Measurements from ENCODE around the gene SYNJ2. TPM values are rescaled to one million over a fixed set of nuclear protein-coding genes. Genes with fewer than 3 reads are reported as not detected.

Gene SYNJ2
- total RNA-seq, 2 experiments from 2014 or later, result 32.2 to 32.3 TPM

DNA sequence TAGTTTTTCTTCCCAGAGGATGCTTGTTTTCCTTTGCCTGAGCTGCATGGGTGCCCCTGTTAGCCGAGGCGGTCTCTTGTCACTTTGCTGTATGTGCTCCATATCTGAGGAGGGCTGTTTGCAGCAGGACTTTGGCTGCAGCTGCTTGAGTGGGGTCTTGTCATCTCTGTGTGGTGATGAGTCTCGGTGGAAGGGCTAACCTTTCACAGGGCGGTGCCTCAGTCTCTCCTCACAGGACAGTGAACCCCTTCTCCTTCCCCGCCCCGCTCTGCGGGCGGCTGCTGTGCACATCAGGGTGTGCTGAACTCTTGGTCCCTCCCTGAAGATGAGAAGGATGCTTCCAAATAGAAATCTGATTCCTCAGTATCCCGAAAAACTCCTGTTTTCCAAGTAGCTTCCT lies 75.1 kb downstream of the SYNJ2 start:
- no peak for DNase-seq
- intact Hi-C loops (cut with micrococcal nuclease), result loop anchor here (1.0 to 5.0 kb wide), 5 partner anchors 31 to 295 kb away; partner anchors contain the start of gene SYNJ2
- H3K9me3 Mint-ChIP-seq, result no peaks in the 10 kb centered on the region
- H3K27ac Mint-ChIP-seq, result no peak overlapping the region
- H3K4me3 Mint-ChIP-seq, result no peak overlapping the region
- CTCF ChIA-PET, result interaction anchor here (0.5 to 2.9 kb wide), 5 partner anchors 14 to 115 kb away, joined by 3 to 18 read pairs (median 4); no protein-coding TSS in a partner anchor
- no peaks in the 10 kb centered on the region for H3K27me3 Mint-ChIP-seq
- H3K4me1 Mint-ChIP-seq (ENCODE audit: low read depth), result peaks cover 37% of the 10 kb centered on the region
- peaks cover 8% of the 10 kb centered on the region for H3K36me3 Mint-ChIP-seq
- POLR2A ChIA-PET, result interaction anchor here (0.8 to 2.7 kb wide), 2 partner anchors 9 to 30 kb away, joined by 3 to 13 read pairs; no protein-coding TSS in a partner anchor

DNA sequence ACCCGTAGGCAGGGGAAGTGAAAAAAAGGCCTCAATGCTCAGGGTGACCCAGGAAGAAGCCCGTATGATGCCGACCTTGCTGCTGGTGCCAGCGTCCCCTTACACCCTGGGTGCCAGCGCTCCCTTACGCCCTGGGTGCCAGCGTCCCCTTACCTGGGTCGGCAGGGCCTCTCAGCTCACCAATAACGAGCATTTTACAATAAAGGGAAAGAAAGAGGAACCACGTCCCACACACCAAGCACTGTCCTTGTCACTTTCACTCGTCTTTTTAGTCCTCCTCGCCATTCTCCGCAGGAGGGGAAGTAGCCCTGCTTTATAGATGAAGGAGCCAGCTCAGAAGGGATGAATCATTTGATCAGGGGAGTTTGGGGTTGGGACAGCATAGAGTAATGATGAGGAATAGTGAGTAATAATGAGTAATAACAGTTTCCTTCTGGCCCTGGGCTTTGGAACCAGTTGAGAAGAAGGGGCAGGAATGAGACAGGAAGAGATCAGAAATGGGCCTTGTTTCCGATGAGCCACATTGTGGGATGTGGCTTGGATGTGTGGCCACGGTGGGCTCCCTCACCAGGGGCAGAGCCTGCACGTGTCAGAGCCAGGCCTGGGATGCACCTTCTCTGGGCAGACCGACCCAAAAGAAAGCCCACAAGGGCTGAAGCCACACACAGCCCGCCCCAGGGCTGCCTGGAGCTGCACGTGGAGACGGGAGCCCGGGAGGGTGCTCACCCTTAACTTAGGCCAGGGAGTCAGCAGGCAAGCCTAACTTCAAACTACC lies 75.7 kb downstream of the SYNJ2 start:
- CTCF ChIA-PET, result interaction anchor here (1.2 to 2.9 kb wide), 4 partner anchors 15 to 116 kb away, joined by 3 to 18 read pairs (median 8); no protein-coding TSS in a partner anchor
- DNase-seq, result peak; percentile 76
- H3K27me3 Mint-ChIP-seq, result no peaks in the 10 kb centered on the region
- no peaks in the 10 kb centered on the region for H3K9me3 Mint-ChIP-seq
- peaks cover 37% of the 10 kb centered on the region for H3K4me1 Mint-ChIP-seq (ENCODE audit: low read depth)
- intact Hi-C loops (cut with micrococcal nuclease), result loop anchor here (1.0 to 5.0 kb wide), 5 partner anchors 31 to 295 kb away; partner anchors contain the start of gene SYNJ2
- no peak overlapping the region for H3K4me3 Mint-ChIP-seq
- peaks cover 14% of the 10 kb centered on the region for H3K36me3 Mint-ChIP-seq
- H3K27ac Mint-ChIP-seq, result no peak overlapping the region
- POLR2A ChIA-PET, result interaction anchor here (0.8 to 2.7 kb wide), 2 partner anchors 10 to 31 kb away, joined by 3 to 13 read pairs; no protein-coding TSS in a partner anchor

DNA sequence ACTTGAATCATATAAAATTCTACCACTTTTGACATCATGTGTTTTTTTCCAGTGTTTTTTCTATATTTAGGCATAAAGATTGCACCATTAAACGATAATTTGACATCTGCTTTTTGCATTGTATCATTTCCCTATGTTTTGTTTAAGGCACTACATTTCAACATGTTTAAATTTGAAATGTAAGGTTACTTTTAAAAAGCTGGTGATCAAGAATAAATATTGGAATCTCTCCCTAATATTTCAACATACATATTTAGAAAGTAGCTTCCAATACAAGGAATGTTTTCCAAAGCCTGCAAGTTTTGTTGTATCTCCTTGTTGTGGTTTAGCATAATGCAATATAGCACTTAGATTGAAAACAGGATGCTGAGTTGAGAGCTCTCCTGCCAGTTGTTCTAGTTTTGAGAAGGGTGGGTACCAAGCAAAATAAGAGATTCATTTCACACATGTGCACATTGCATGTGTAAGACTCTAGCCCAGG lies 76.5 kb downstream of the SYNJ2 start:
- no peaks in the 10 kb centered on the region for H3K9me3 Mint-ChIP-seq
- CTCF ChIA-PET, result interaction anchor here (0.7 to 2.9 kb wide), 5 partner anchors 11 to 163 kb away, joined by 3 to 18 read pairs (median 3); no protein-coding TSS in a partner anchor
- peaks cover 14% of the 10 kb centered on the region for H3K36me3 Mint-ChIP-seq
- intact Hi-C loops (cut with micrococcal nuclease), result loop anchor here (5.0 kb wide), 4 partner anchors 56 to 296 kb away; partner anchors contain the start of gene SYNJ2
- no peaks in the 10 kb centered on the region for H3K27me3 Mint-ChIP-seq
- peak overlapping the region; percentile 18 for H3K27ac Mint-ChIP-seq
- no peak overlapping the region for H3K4me3 Mint-ChIP-seq
- POLR2A ChIA-PET, result interaction anchor here (2.7 kb wide), 1 partner anchor 32 kb away, joined by 13 read pairs; no protein-coding TSS in a partner anchor
- DNase-seq, result no peak
- peaks cover 34% of the 10 kb centered on the region for H3K4me1 Mint-ChIP-seq (ENCODE audit: low read depth)

DNA sequence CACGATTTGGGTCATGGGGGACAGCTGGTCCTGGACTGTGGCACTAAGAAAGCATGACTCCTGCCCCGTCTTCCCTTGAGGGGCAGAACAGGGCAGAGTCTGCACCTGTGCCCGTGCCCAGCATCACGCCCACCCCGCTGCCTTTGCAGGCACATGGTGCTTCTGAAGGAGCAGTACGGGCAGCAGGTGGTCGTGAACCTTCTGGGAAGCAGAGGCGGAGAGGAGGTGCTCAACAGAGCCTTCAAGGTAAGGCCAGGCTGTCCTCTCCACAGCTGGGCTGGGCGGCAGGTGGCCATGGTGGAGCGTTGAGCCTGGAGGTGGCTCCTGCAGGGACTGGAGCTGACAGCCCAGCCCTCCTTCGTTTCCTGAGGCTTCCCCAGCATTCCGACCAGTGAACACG lies 77.4 kb downstream of the SYNJ2 start:
- no peak overlapping the region for H3K27ac Mint-ChIP-seq
- ChIA-PET POLR2A (no interaction called here), CTCF (interaction anchor here (0.7 to 2.9 kb wide), 3 partner anchors 13 to 162 kb away, joined by 3 to 18 read pairs (median 8); no protein-coding TSS in a partner anchor)
- peaks cover 31% of the 10 kb centered on the region for H3K4me1 Mint-ChIP-seq (ENCODE audit: low read depth)
- no peaks in the 10 kb centered on the region for H3K27me3 Mint-ChIP-seq
- H3K36me3 Mint-ChIP-seq, result peaks cover 14% of the 10 kb centered on the region
- no peak overlapping the region for H3K4me3 Mint-ChIP-seq
- intact Hi-C loops (cut with micrococcal nuclease), result loop anchor here (5.0 kb wide), 4 partner anchors 57 to 297 kb away; partner anchors contain the start of gene SYNJ2
- DNase-seq, result no peak
- H3K9me3 Mint-ChIP-seq, result no peaks in the 10 kb centered on the region

DNA sequence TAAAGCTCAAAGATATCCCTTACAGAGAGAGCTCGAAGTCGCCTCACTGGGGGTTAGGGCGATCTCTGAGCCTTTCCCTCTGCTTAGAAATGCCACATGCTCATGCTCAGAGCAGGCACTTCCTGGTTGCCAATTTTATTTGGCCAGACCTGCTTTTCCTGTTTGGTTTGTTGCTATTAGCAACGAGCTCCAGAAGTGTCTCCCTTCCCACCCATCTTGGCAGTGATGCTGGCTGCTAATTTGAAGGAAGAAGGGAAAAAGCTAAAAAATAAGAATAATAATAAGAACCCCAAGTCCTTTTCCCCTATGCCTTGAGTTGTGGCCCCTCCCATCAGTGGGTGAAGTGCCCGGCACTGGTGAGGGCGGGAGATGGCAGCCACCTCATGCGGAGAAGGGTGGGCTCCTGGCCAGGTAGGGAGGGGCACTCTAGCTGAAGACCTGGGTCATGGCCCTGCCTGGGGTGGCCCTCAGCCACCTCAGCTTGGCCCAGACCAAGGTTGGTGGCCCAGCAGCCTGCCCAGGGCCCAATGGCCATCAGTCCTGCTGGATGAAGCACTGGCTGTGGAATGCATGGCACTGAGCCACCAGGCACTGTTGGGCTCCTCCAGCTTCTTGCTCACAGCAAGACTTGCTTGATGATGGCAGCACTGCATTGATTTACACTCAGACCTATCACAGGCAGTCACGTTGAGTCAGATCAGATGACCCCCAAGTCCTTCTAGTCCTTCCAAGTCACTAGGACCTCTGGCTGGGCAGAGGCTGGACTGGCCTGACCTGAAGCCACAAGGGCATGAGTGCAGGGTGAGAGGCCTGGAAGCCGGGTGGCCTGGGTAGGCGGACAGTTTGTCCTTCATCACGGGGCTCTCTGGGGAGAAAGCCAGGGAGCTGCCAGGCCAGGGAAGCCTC lies 79.0 kb downstream of the SYNJ2 start:
- H3K9me3 Mint-ChIP-seq, result no peaks in the 10 kb centered on the region
- peaks cover 31% of the 10 kb centered on the region for H3K4me1 Mint-ChIP-seq (ENCODE audit: low read depth)
- DNase-seq, result no peak
- H3K4me3 Mint-ChIP-seq, result no peak overlapping the region
- peaks cover 16% of the 10 kb centered on the region for H3K36me3 Mint-ChIP-seq
- POLR2A ChIA-PET, result no interaction called here
- no peak overlapping the region for H3K27ac Mint-ChIP-seq
- H3K27me3 Mint-ChIP-seq, result no peaks in the 10 kb centered on the region
- CTCF ChIA-PET, result interaction anchor here (2.1 to 3.2 kb wide), 2 partner anchors 11 to 34 kb away, joined by 8 to 18 read pairs; no protein-coding TSS in a partner anchor
- intact Hi-C loops (cut with micrococcal nuclease), result no loop called here

DNA sequence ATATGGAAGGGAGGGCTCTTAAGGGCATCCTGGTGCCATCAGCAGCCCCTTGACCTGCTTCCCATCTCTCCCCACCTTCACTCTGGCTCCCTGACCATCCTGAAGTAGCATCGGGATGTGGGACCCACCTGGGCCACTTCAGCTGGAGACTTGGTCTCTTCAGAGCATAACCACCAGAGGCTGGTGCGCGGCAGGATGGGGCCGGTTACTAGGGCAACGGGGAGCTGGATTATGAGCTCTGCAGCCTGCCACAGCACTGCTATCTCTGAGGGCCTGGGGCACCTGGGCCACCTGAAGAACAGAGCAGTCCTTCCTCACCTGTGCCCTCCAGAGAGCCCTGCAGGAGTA lies 79.7 kb downstream of the SYNJ2 start:
- peaks cover 14% of the 10 kb centered on the region for H3K36me3 Mint-ChIP-seq

DNA sequence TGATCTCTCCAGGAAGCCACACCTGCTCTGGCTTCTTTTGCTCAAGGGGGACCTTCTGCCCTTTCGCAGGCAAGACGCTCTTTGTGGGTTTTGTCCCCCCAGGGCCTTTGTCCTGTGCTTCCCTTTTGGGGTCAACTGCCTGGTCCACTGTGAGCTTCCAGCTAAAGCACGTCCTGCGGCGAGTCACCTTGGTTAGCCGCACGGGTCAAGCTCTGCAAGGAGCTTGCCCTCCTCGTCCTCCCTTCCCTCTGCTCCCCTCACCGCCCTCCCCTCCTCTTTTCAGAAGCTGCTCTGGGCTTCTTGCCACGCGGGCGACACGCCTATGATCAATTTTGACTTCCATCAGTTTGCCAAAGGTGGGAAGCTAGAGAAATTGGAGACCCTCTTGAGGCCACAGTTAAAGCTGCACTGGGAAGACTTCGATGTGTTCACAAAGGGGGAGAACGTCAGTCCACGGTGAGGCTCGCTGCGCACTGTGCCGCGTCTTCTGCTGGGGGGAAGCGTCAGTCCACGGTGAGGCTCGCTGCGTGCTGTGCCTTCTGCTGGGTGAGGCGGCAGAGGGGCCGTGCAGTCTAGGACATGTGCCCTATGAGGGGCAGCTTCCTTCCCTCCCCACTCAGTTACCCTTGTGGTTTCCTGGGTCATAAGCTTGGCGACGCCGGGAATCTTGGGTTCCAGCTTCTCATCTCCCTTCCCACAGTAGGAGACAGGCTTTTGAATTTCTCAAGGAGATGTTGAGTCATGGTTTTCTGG lies 80.2 kb downstream of the SYNJ2 start:
- no peaks in the 10 kb centered on the region for H3K9me3 Mint-ChIP-seq
- H3K36me3 Mint-ChIP-seq, result peaks cover 11% of the 10 kb centered on the region
- H3K4me3 Mint-ChIP-seq, result no peak overlapping the region
- intact Hi-C loops (cut with micrococcal nuclease), result no loop called here
- ChIA-PET POLR2A (no interaction called here), CTCF (interaction anchor here (3.2 kb wide), 1 partner anchor 10 kb away, joined by 18 read pairs; no protein-coding TSS in a partner anchor)
- H3K27me3 Mint-ChIP-seq, result no peaks in the 10 kb centered on the region
- DNase-seq, result no peak
- peaks cover 23% of the 10 kb centered on the region for H3K4me1 Mint-ChIP-seq (ENCODE audit: low read depth)
- no peak overlapping the region for H3K27ac Mint-ChIP-seq

More for the DNA sequence above, 79.7 kb downstream of the SYNJ2 start:
- H3K27ac Mint-ChIP-seq, result no peak overlapping the region
- no peaks in the 10 kb centered on the region for H3K9me3 Mint-ChIP-seq
- ChIA-PET CTCF (interaction anchor here (2.1 to 3.2 kb wide), 2 partner anchors 10 to 35 kb away, joined by 8 to 18 read pairs; no protein-coding TSS in a partner anchor), POLR2A (no interaction called here)
- no peak for DNase-seq
- no peaks in the 10 kb centered on the region for H3K27me3 Mint-ChIP-seq
- no peak overlapping the region for H3K4me3 Mint-ChIP-seq
- H3K4me1 Mint-ChIP-seq (ENCODE audit: low read depth), result peaks cover 28% of the 10 kb centered on the region
- intact Hi-C loops (cut with micrococcal nuclease), result no loop called here

DNA sequence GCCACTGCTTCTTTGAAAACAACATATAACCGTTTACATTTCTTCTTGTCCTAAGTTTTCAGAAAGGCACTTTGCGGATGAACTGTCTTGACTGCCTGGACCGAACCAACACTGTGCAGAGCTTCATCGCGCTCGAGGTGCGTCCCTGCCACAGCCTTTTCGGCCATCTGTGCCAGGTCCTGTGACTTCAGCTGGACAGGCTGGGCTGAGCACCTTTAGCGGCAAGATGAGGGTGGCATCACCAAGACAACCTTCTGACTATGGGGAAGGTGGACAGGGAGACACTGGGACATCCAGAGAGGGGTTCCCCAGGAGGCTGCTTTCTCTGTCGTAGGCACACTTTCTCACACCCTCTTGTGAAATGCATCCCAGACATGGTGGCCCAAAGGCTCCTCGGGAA lies 82.1 kb downstream of the SYNJ2 start:
- no peaks in the 10 kb centered on the region for H3K9me3 Mint-ChIP-seq
- H3K36me3 Mint-ChIP-seq, result peaks cover 13% of the 10 kb centered on the region
- no peak for DNase-seq
- ChIA-PET POLR2A (interaction anchor here (1.2 kb wide), 1 partner anchor 38 kb away, joined by 3 read pairs; no protein-coding TSS in a partner anchor), CTCF (no interaction called here)
- no peaks in the 10 kb centered on the region for H3K27me3 Mint-ChIP-seq
- peaks cover 11% of the 10 kb centered on the region for H3K4me1 Mint-ChIP-seq (ENCODE audit: low read depth)
- no peak overlapping the region for H3K27ac Mint-ChIP-seq
- H3K4me3 Mint-ChIP-seq, result no peak overlapping the region
- intact Hi-C loops (cut with micrococcal nuclease), result no loop called here

DNA sequence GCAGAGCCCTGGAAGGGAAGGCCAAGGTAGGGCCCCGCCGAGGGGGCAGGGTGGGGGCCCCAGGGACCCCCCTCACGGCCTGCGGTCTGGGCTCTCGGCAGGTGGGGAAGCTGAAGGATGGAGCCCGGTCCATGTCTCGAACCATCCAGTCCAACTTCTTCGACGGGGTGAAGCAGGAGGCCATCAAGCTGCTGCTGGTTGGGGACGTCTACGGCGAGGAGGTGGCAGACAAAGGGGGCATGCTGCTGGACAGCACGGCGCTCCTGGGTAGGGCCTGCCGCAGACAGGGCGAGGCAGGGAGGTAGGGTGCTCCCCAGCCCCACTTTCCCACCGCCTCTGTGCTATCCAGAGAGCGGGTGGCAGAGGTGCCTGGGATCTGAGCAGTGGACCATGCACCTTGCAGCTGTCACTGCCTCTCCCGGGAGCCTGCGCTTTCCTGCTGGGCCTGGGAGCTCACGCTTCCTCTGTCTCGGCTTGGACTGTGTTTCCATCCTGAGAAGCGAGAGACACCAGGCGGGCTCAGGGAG lies 83.1 kb downstream of the SYNJ2 start:
- DNase-seq, result no peak
- peaks cover 18% of the 10 kb centered on the region for H3K36me3 Mint-ChIP-seq
- no peaks in the 10 kb centered on the region for H3K9me3 Mint-ChIP-seq
- ChIA-PET CTCF (no interaction called here), POLR2A (no interaction called here)
- H3K27ac Mint-ChIP-seq, result no peak overlapping the region
- intact Hi-C loops (cut with micrococcal nuclease), result no loop called here
- no peak overlapping the region for H3K4me3 Mint-ChIP-seq
- no peaks in the 10 kb centered on the region for H3K27me3 Mint-ChIP-seq
- H3K4me1 Mint-ChIP-seq (ENCODE audit: low read depth), result peaks cover 21% of the 10 kb centered on the region

DNA sequence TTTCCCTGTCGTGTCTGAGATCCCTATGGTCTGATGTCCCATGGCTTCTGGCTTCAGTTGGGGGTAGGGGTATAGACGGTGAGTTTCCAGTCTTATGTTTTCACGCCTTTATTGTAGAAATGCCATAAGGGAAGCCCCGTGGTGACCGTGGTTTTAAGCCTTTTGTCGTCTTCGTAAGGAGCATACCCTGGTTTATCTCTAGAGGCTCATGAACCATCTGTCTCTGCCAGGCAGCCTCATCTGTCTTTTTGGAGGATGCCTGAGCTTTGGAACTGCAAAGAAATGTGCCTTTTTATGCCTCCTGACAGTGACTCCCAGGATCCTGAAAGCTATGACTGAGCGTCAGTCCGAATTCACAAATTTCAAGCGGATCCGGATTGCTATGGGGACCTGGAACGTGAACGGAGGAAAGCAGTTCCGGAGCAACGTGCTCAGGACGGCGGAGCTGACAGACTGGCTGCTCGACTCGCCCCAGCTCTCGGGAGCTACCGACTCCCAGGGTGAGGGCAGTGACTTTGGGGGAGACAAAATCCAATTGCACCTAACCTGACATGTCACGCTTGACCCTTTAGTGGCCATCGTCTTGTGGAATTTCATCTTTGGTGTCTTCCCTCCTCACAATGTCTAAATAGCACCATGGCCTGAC lies 84.6 kb downstream of the SYNJ2 start:
- no peaks in the 10 kb centered on the region for H3K27me3 Mint-ChIP-seq
- H3K4me3 Mint-ChIP-seq, result no peak overlapping the region
- peaks cover 24% of the 10 kb centered on the region for H3K36me3 Mint-ChIP-seq
- CTCF ChIA-PET, result no interaction called here
- POLR2A ChIA-PET, result no interaction called here
- H3K4me1 Mint-ChIP-seq (ENCODE audit: low read depth), result peaks cover 17% of the 10 kb centered on the region
- no peak overlapping the region for H3K27ac Mint-ChIP-seq
- no peak for DNase-seq
- intact Hi-C loops (cut with micrococcal nuclease), result no loop called here
- no peaks in the 10 kb centered on the region for H3K9me3 Mint-ChIP-seq
